ENCODE results near the gene ADGRL3.

The ADGRL3 gene

DNA sequence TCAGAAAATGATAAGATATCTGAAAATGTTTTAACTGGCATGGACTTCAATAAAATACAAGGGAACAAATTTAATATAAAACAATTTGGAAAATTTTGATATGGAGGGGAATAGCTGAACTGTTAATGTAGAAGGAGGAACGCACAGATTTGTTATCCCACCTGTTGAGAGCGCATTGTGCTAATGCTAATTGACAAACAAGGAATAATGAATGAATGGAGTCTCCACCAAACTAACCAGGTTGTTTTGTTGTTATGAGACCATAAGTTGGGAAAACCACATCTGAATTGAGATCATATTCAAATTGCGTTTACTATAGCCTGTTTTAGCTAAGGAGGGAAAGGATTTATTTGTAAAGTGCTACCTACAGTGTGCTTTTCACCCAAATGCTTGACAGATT is 195.6 kb downstream of the ADGRL3 start:
- ATAC-seq = no peak
- DNase-seq (ENCODE audit: low spot score in 2 of 2) = no peak
- H3K4me1 Mint-ChIP-seq = no peaks in the 10 kb centered on the region
- no peak overlapping the region for H3K27ac Mint-ChIP-seq
- no peak overlapping the region for H3K4me3 Mint-ChIP-seq
- no peaks in the 10 kb centered on the region for H3K36me3 Mint-ChIP-seq
- peaks cover 18% of the 10 kb centered on the region for H3K9me3 Mint-ChIP-seq

DNA sequence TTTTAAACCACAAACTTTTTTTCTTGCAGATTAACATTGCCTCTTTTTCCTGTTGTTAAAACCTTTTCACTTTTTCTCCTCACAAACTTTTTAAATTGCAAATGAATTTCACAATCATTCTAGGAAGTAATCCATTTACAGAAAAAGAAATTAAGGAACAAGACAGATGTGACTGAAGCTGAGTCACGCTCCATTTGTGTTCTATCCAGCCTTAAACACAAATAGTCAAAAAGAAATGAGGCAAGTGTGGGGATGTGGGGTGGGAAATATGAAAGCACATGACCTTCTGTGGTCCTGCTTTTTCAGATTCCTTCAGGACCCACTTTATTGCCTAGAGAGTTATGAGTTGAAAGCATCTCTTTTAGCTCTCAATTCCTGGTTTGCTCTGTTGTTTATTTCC is 197.0 kb downstream of the ADGRL3 start:
- ATAC-seq (no peak), DNase-seq (ENCODE audit: low spot score in 2 of 2) (no peak)
- Mint-ChIP-seq H3K4me1 (no peaks in the 10 kb centered on the region), H3K4me3 (no peak overlapping the region), H3K27ac (no peak overlapping the region), H3K9me3 (peaks cover 13% of the 10 kb centered on the region), H3K36me3 (no peaks in the 10 kb centered on the region)

DNA sequence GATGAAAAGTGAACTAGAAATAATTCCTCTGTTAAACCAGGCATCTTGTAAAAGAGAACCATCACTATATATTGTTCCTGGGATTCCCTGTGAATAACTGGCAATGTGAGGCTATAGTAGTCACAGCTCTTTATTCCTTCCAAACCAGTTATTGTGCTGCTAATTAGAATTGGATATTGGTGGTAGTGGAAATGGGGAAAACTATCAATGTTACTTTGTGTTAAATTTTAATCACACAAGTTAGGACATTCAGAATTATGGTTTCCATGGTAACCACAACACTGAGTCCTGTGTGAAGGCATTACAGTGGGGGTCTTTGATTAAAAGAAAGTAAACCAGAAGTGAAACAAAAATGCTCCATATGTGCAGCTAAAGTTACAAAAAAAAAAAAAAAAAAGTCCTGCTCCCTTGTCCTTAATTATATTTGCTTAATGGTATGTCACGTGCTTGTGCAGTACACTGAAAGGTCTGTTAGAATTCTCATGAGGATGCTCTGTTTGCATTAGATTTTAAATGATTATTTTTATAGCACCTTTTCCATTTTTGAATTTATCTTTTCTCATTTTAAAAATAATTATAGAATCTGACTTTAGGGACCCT is 200.4 kb downstream of the ADGRL3 start:
- no peak for DNase-seq (ENCODE audit: low spot score in 2 of 2)
- no peak for ATAC-seq
- no peaks in the 10 kb centered on the region for H3K36me3 Mint-ChIP-seq
- H3K27ac Mint-ChIP-seq = no peak overlapping the region
- peaks cover 9% of the 10 kb centered on the region for H3K9me3 Mint-ChIP-seq
- H3K4me1 Mint-ChIP-seq = no peaks in the 10 kb centered on the region
- no peak overlapping the region for H3K4me3 Mint-ChIP-seq

DNA sequence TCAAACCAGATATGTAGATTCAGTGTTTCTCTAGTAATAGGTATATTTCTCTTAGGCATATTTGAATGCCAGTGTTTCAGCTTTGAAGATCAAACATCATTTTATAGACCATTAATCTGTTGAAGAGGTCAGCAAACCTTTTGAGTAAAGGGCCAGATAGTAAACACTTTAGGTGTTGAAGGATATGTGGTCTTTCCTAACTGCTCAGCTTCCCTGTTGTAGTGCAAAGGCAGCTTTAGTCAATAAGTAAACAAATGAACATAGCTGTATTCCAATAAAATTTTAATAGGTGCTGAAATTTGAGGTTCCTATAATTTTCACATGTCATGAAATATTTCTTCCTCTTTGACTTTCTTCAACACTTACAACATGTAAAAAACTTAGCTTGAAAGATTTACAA is 201.6 kb downstream of the ADGRL3 start:
- H3K4me1 Mint-ChIP-seq = no peaks in the 10 kb centered on the region
- no peak for DNase-seq (ENCODE audit: low spot score in 2 of 2)
- peaks cover 11% of the 10 kb centered on the region for H3K9me3 Mint-ChIP-seq
- no peak overlapping the region for H3K27ac Mint-ChIP-seq
- H3K4me3 Mint-ChIP-seq = no peak overlapping the region
- no peaks in the 10 kb centered on the region for H3K36me3 Mint-ChIP-seq
- ATAC-seq = no peak

DNA sequence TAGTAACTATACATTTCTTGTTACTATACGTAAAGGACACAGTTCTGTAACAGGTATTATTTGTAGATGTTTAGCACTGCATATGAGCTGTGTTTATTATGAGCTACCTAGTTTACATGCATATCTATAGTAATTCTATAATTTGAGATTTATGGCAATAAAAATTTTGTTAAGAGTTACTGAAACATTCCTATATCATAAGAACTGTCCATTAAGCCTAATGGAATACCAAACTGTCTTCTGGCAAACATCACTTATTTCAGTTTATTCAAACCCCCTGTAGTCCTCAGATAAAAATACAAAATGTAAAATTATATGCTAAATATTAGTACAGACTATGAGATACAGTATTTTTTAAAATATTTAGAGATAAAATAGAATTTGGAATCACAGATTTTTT is 205.2 kb downstream of the ADGRL3 start:
- Mint-ChIP-seq H3K36me3 (no peaks in the 10 kb centered on the region), H3K9me3 (peaks cover 9% of the 10 kb centered on the region), H3K4me3 (no peak overlapping the region), H3K4me1 (no peaks in the 10 kb centered on the region), H3K27ac (no peak overlapping the region)
- DNase-seq (ENCODE audit: low spot score in 2 of 2) (no peak), ATAC-seq (no peak)

DNA sequence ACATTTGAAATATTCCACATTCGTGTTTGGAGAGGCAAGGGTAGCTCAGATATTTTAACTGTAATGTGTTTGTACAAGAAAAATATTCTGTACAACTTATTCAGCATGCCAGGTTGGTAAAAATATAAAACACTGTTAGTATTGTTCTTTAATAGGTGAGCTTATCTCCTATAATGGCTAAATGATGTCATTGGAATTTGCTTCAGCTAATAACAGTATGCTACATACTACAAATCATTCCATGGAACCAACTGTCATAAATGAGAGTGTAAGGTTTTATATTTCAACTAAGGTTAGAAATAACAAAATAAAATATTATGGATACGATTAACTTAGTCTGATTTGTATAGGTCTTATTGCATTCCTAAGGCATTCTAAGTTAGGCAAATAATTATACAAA is 206.6 kb downstream of the ADGRL3 start:
- Mint-ChIP-seq H3K27ac (no peak overlapping the region), H3K4me3 (no peak overlapping the region), H3K4me1 (no peaks in the 10 kb centered on the region), H3K36me3 (no peaks in the 10 kb centered on the region), H3K9me3 (peaks cover 10% of the 10 kb centered on the region)
- ATAC-seq (no peak), DNase-seq (ENCODE audit: low spot score in 2 of 2) (no peak)

DNA sequence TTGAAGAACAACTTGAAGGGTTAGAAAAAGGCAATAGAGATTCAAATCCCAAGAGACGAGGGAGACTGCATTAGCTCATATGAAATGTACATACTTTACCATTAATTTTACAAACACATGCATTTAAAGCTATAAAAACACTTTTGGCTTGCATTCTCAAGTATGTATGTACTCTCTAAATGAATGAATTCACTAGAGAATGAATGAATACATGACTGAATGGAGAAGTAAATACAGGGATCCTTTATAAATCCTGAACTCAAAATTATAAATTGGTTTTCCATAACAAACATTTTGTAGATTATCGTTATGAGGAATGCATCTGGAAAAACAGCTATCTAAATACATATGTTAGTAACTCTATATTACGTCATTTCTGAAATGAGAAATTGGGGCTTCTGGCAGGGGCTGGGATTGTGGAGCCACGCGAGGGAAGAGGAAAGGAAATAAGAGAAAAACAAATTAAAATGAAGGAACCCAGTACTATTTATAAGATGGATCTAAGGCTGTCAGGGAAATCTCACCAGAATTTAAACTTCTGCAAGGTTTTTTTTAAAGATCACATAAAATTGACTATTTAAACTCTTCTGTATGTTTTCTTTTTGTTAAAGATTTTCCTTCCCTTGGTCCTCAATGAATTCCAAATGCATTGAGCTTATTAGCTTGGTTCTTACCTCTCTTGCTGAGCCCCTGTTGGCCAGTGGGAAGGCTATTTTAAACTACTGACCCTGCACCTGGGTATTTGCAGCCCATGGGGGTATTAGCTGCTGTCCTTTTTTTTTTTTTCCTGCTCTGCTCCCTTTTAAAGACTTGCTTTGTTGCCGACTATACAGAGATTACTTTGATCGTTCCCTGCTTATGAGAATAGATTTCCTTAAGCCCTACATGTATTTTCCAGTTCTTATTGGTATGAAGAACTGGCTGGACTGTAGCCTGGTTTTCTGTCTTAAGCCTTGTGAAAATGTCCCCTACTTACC is 207.8 kb downstream of the ADGRL3 start:
- H3K9me3 Mint-ChIP-seq = peaks cover 15% of the 10 kb centered on the region
- no peaks in the 10 kb centered on the region for H3K4me1 Mint-ChIP-seq
- H3K36me3 Mint-ChIP-seq = no peaks in the 10 kb centered on the region
- no peak for ATAC-seq
- DNase-seq (ENCODE audit: low spot score in 2 of 2) = no peak
- no peak overlapping the region for H3K27ac Mint-ChIP-seq
- no peak overlapping the region for H3K4me3 Mint-ChIP-seq

DNA sequence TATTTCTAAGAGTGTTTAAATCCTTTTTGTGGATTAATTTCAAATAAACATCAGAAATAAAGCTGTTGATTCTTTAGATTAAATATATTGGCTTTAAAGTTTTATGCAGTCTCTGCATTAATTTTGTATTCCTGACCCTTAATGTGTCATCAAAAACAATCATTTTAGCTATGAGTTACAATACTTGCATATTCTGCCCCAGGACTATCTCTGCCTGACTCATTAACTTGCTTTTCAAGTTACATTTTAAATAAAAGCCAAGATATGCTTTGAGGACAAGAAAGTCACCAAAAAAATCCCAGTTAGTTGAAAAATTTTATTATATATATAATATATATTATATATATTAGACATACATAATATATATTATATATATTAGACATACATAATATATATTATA is 208.7 kb downstream of the ADGRL3 start:
- H3K36me3 Mint-ChIP-seq = no peaks in the 10 kb centered on the region
- peaks cover 15% of the 10 kb centered on the region for H3K9me3 Mint-ChIP-seq
- ATAC-seq (no peak), DNase-seq (ENCODE audit: low spot score in 2 of 2) (no peak)
- no peak overlapping the region for H3K27ac Mint-ChIP-seq
- H3K4me3 Mint-ChIP-seq = no peak overlapping the region
- H3K4me1 Mint-ChIP-seq = no peaks in the 10 kb centered on the region

DNA sequence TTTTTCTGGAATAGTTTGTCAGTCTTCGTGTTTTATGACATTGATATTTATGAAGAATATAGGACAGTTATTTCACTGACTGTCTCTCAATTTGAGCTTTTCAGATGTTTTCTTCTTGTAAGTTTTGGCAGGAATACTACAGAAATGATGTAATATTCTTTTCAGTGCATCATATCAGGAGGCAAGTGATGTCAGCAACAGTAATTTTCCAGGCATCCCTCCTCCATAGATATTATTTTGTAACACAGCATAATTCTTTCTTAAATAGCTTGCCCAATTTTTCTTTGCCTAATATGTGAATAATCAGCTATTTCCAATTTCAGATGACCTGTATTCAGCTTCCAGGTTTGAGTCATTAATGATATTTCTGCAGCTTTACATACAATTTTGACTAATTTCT is 211.1 kb downstream of the ADGRL3 start:
- Mint-ChIP-seq H3K4me1 (no peaks in the 10 kb centered on the region), H3K9me3 (peaks cover 13% of the 10 kb centered on the region), H3K4me3 (no peak overlapping the region), H3K36me3 (no peaks in the 10 kb centered on the region), H3K27ac (no peak overlapping the region)
- DNase-seq (ENCODE audit: low spot score in 2 of 2) (no peak), ATAC-seq (no peak)

DNA sequence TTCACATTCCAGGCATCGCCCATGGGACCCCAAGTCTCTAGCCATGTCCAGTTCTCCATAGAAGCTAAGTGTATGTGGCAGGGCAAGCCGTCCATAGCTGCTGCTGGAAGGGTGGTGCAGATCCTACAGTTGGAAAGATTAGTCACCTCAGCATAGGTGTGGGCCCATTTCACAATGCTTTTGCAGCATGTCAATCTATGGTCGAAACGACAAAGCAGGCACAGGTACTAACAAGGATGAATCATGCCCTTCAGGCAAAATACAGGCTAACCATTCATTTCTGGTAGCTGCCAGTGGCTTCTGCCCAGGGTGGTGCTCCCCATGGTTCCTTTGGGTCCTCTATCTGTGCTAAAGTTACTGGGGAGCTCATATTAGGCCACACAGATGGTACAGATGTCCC is 225.2 kb downstream of the ADGRL3 start:
- H3K4me1 Mint-ChIP-seq = no peaks in the 10 kb centered on the region
- no peak for DNase-seq (ENCODE audit: low spot score in 2 of 2)
- H3K36me3 Mint-ChIP-seq = no peaks in the 10 kb centered on the region
- ATAC-seq = no peak
- H3K4me3 Mint-ChIP-seq = no peak overlapping the region
- H3K27ac Mint-ChIP-seq = no peak overlapping the region
- H3K9me3 Mint-ChIP-seq = peaks cover 12% of the 10 kb centered on the region

DNA sequence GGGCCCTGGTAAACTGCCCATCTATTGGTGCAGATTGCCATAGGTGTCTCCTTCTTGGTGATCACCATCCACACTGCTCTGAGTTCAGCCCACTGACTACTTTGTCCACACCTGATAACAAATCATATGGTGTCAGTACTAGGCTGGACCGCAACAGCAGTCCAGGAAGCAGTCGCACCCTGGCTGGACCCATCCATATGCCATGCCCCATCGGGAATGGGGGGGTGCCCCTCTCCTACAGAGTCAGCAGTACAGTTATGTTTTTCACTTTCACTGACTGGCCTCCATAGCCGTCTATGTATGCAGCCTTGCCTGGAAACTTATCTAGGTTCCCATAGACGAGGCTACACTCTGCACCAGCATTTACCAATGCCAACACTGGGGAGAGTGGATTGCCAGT is 226.1 kb downstream of the ADGRL3 start:
- H3K27ac Mint-ChIP-seq = no peak overlapping the region
- peaks cover 12% of the 10 kb centered on the region for H3K9me3 Mint-ChIP-seq
- no peak overlapping the region for H3K4me3 Mint-ChIP-seq
- ATAC-seq = no peak
- DNase-seq (ENCODE audit: low spot score in 2 of 2) = no peak
- no peaks in the 10 kb centered on the region for H3K36me3 Mint-ChIP-seq
- H3K4me1 Mint-ChIP-seq = no peaks in the 10 kb centered on the region

DNA sequence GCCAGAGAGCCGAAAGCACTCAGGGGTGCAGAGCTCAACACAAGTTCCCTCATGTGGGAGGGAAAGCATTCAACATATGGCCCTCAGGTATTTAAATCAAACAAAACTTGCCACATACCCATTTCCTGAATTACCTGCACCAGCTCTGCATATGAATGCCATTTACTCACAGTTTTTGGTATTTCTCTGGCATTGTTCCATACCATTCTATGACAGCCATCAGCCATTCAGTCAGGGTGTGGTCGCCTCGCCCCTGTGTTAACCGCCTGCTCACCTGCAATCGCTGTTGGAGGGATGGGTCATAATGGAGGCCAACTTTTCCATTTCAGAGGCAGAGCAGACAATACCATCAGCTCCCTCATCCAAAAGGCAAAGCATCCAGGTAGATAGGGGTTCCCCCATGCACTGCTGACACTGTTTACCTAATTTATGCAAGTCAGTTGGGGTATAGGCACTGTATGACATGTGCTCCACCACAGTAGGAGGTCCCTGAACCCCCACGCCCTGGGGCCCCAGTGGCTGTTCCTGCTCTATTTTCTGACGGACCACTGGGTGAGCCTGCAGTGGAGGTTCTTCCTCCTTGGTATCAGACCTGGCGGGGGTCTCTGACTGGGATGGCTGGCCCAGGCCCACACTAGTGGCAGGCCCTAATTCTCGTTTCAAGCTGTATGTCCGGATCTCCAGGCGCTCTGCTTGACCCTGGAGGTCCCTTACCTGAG is 227.1 kb downstream of the ADGRL3 start:
- no peaks in the 10 kb centered on the region for H3K4me1 Mint-ChIP-seq
- H3K36me3 Mint-ChIP-seq = no peaks in the 10 kb centered on the region
- no peak overlapping the region for H3K4me3 Mint-ChIP-seq
- H3K9me3 Mint-ChIP-seq = peaks cover 10% of the 10 kb centered on the region
- DNase-seq (ENCODE audit: low spot score in 2 of 2) (no peak), ATAC-seq (no peak)
- H3K27ac Mint-ChIP-seq = no peak overlapping the region

DNA sequence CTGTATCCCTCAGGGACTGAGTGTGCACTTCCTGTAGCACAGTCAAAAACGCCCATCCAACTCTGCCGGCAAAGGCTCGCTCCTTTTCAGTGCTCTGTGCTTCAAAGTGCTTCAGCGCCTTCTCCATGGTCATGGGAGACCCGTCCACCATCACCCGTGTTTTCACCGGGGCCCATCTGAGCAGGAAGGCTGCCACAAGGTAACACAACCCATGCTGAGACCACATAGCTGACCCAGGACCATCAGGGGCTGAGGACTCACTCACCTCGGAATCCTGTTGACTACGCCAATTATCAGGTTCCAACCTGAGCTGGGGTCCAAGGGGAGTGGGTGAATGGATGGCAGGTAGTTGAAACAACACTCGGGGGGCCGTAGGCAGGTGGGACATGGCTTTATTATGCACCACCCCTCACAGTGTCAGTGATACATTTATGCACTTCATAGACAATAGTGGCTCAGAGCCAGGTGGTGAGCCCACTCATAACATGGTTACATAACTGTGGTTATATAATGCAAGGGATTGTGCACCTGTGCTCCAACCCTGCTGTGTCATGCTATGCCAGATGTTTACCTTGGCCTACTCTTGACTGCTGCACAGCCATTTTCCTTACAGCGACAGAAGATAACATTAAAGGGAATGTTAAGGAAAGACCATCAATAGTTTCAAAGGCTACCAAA is 227.8 kb downstream of the ADGRL3 start:
- H3K27ac Mint-ChIP-seq = no peak overlapping the region
- DNase-seq (ENCODE audit: low spot score in 2 of 2) = no peak
- H3K4me3 Mint-ChIP-seq = no peak overlapping the region
- peaks cover 10% of the 10 kb centered on the region for H3K9me3 Mint-ChIP-seq
- H3K36me3 Mint-ChIP-seq = no peaks in the 10 kb centered on the region
- no peaks in the 10 kb centered on the region for H3K4me1 Mint-ChIP-seq
- no peak for ATAC-seq

DNA sequence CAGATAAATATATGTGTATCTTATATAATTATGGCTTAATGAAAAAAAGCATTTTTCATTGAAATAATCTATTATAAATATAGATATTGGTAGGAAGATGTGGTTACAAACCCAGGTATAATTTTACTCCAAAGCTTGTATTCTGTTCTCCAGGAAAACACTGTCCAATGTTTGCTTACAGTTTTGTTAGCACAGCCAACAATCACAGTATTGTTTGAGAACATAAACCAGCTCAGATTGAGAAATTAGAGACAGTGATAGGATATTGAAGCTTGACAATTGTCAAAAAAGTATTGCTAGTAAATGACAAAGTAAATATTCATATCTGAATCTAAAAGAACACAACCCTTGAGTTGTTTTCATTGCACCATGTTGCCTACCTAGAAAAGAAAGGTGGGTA is 228.8 kb downstream of the ADGRL3 start:
- no peaks in the 10 kb centered on the region for H3K4me1 Mint-ChIP-seq
- H3K36me3 Mint-ChIP-seq = no peaks in the 10 kb centered on the region
- H3K9me3 Mint-ChIP-seq = peaks cover 11% of the 10 kb centered on the region
- ATAC-seq (no peak), DNase-seq (ENCODE audit: low spot score in 2 of 2) (no peak)
- no peak overlapping the region for H3K4me3 Mint-ChIP-seq
- no peak overlapping the region for H3K27ac Mint-ChIP-seq

DNA sequence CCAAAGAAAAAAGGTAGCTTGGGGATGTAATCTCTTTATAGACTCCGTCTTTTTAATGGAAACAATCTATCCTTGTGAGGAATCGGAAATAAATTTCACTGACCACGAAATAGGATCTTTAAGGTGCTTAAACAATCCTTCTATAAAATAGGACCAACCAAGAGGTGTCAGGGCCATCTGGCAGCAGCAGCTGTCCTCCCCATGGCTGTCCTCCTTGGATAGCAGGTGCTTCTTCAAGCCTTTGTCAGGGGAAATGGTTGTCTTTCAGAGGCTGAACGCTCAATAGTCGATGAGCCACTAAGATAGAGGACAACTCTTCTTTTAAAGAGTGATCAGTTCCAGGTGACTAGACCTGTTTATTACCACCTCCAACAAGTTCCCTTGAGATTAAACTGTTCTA is 231.0 kb downstream of the ADGRL3 start:
- no peak for DNase-seq (ENCODE audit: low spot score in 2 of 2)
- no peaks in the 10 kb centered on the region for H3K36me3 Mint-ChIP-seq
- peaks cover 14% of the 10 kb centered on the region for H3K9me3 Mint-ChIP-seq
- no peak overlapping the region for H3K27ac Mint-ChIP-seq
- ATAC-seq = no peak
- no peaks in the 10 kb centered on the region for H3K4me1 Mint-ChIP-seq
- H3K4me3 Mint-ChIP-seq = no peak overlapping the region

All from stimulated activated effector memory CD8-positive, alpha-beta T cell treated with anti-CD3 and anti-CD28 coated beads, Interleukin-12 subunit alpha, Interleukin-12 subunit beta, amount 100 ng/mL, for 72 hours (primary cell).